CD4-positive, alpha-beta T cell (primary cell): ENCODE data around the gene BRINP3. TPM values are rescaled to one million over a fixed set of nuclear protein-coding genes. Genes with fewer than 3 reads are reported as not detected.

Source experiments
- ATAC-seq: fragments of 200-7000 bp; cut with Tn5 transposase; one replicate; pipeline ENCODE4 v1.10.0; 2022; ENCODE audit warnings: mild to moderate bottlenecking; ENCODE audit not compliant: poor library complexity
- CTCF ChIA-PET: fragments of 350-600 bp; sonication (Branson Sonifier 250); formaldehyde crosslinking; loops from one replicate; lab custom pipeline; 2021; ENCODE audit warnings: antibody characterized with exemption, inconsistent platforms; lab: Charles Lee
- POLR2A ChIA-PET: fragments of 350-600 bp; sonication (Branson Sonifier 250); formaldehyde crosslinking; loops from one replicate; lab custom pipeline; 2021; ENCODE audit warnings: antibody characterized with exemption, inconsistent platforms; lab: Charles Lee
- DNase-seq, 14 experiments: peaks; one replicate each; pipeline ENCODE4 v3.0.0-alpha.2; 2013 to 2020; ENCODE audit warnings: mixed read lengths in 2 of 14
- H3K27ac ChIP-seq, 2 donors: one replicate each; pipeline versions ENCODE4 v1.5.1 to v1.7.0; 2013; ENCODE audit warnings: low read length in 2 of 2, low read depth in 1 of 2, mild to moderate bottlenecking in 1 of 2
- H3K27me3 ChIP-seq, 2 experiments: 1 replicate in 1 of 2; 2 replicates in 1 of 2; pipeline versions ENCODE4 v1.6.1 to v1.7.0; 2013; ENCODE audit warnings: low read length in 2 of 2, control low read depth in 1 of 2, mild to moderate bottlenecking in 1 of 2, moderate library complexity in 1 of 2; ENCODE audit not compliant: insufficient read depth in 2 of 2, control insufficient read depth in 1 of 2
- H3K36me3 ChIP-seq: one replicate; pipeline ENCODE4 v1.6.1; 2013; ENCODE audit warnings: low read length, control low read depth; ENCODE audit not compliant: insufficient read depth
- H3K4me1 ChIP-seq: one replicate; pipeline ENCODE4 v1.6.1; 2013; ENCODE audit warnings: low read length, control low read depth; ENCODE audit not compliant: insufficient read depth
- H3K4me3 ChIP-seq: one replicate; pipeline ENCODE4 v1.5.1; 2013; ENCODE audit warnings: mild to moderate bottlenecking, low read length, moderate library complexity
- H3K9me3 ChIP-seq, 2 experiments: 1 replicate in 1 of 2; 2 replicates in 1 of 2; pipeline versions ENCODE4 v1.6.1 to v1.7.0; 2013; ENCODE audit warnings: low read length in 2 of 2, mild to moderate bottlenecking in 2 of 2, control low read depth in 1 of 2, moderate library complexity in 1 of 2; ENCODE audit not compliant: control insufficient read depth in 1 of 2, insufficient read depth in 1 of 2
- H3K27ac Mint-ChIP-seq: one replicate; pipeline ENCODE4 v1.8.0; 2020; ENCODE audit warnings: mixed read lengths
- H3K27me3 Mint-ChIP-seq: one replicate; pipeline ENCODE4 v1.8.0; 2021; ENCODE audit warnings: mixed read lengths
- H3K36me3 Mint-ChIP-seq: one replicate; pipeline ENCODE4 v1.8.0; 2021; ENCODE audit warnings: low read depth, mixed read lengths
- H3K4me1 Mint-ChIP-seq: one replicate; pipeline ENCODE4 v1.8.0; 2021; ENCODE audit warnings: low read depth, mixed read lengths
- H3K4me3 Mint-ChIP-seq: one replicate; pipeline ENCODE4 v1.8.0; 2020; ENCODE audit warnings: mild to moderate bottlenecking, mixed read lengths
- H3K9me3 Mint-ChIP-seq: one replicate; pipeline ENCODE4 v1.8.0; 2020; ENCODE audit warnings: mixed read lengths
- CTCF ChIP-seq: fragments of 200-600 bp; IDR thresholded peaks from one replicate; pipeline ENCODE4 v1.8.0; 2022; ENCODE audit warnings: antibody characterized with exemption, mild to moderate bottlenecking
- intact Hi-C, 2 experiments: fragments of 100-400 bp; cut with DNase I in 1 of 2; cut with micrococcal nuclease in 1 of 2; formaldehyde crosslinking; loops; one replicate each; pipeline versions ENCODE4 v1.15.1 to v1.9.0; 2023 to 2025; cut with DNase I, micrococcal nuclease
- total RNA-seq, 174 experiments: library from RNA in 2 of 174; stranded (reverse) in 2 of 174; gene quantifications; one replicate each; pipeline ENCODE4 v1.2.3 and lab custom pipeline; 2021 to 2026

BRINP3 gene
- total RNA-seq, 2 experiments from 2014 or later: not detected

GRCh38 chr1:190159146-190159545 is 318.5 kb downstream of the BRINP3 start:
- Mint-ChIP-seq H3K27me3 (no peaks in the 10 kb centered on the region), H3K4me3 (no peak overlapping the region)

GRCh38 chr1:190154744-190155143 is 322.9 kb downstream of the BRINP3 start:
- H3K27ac Mint-ChIP-seq: no peak overlapping the region

More at GRCh38 chr1:190159146-190159545, 318.5 kb downstream of the BRINP3 start:
- H3K27ac Mint-ChIP-seq: no peak overlapping the region
- Histone ChIP-seq H3K9me3 (no peaks in the 10 kb centered on the region), H3K36me3 (no peaks in the 10 kb centered on the region), H3K4me3 (no peak overlapping the region), H3K4me1 (no peaks in the 10 kb centered on the region), H3K27me3 (no peaks in the 10 kb centered on the region), H3K27ac (no peak overlapping the region)
- no peaks in the 10 kb centered on the region for H3K9me3 Mint-ChIP-seq
- no peak for TF ChIP-seq CTCF
- H3K36me3 Mint-ChIP-seq: no peaks in the 10 kb centered on the region
- no peak for ATAC-seq
- CTCF ChIA-PET: no interaction called here
- intact Hi-C loops: no loop called here
- POLR2A ChIA-PET: no interaction called here
- DNase-seq: no peak
- H3K4me1 Mint-ChIP-seq: no peaks in the 10 kb centered on the region

GRCh38 chr1:190147616-190148015 is 330.0 kb downstream of the BRINP3 start:
- Mint-ChIP-seq H3K9me3 (peaks cover 8% of the 10 kb centered on the region), H3K27ac (no peak overlapping the region), H3K36me3 (no peaks in the 10 kb centered on the region), H3K4me1 (no peaks in the 10 kb centered on the region), H3K4me3 (no peak overlapping the region), H3K27me3 (no peaks in the 10 kb centered on the region)
- CTCF ChIA-PET: no interaction called here
- ATAC-seq (no peak), DNase-seq (no peak)
- H3K4me1 ChIP-seq: no peaks in the 10 kb centered on the region
- intact Hi-C loops: no loop called here
- H3K4me3 ChIP-seq: no peak overlapping the region
- H3K27ac ChIP-seq: no peak overlapping the region
- no peak for TF ChIP-seq CTCF
- H3K9me3 ChIP-seq: peaks cover 0 to 5% of the 10 kb centered on the region in 2 experiments
- H3K27me3 ChIP-seq: no peaks in the 10 kb centered on the region
- POLR2A ChIA-PET: interaction anchor here (0.6 kb wide), 1 partner anchor 947 kb away, joined by 3 read pairs; no protein-coding TSS in a partner anchor
- no peaks in the 10 kb centered on the region for H3K36me3 ChIP-seq

More at GRCh38 chr1:190154744-190155143, 322.9 kb downstream of the BRINP3 start:
- POLR2A ChIA-PET: no interaction called here
- Mint-ChIP-seq H3K4me3 (no peak overlapping the region), H3K4me1 (no peaks in the 10 kb centered on the region), H3K27me3 (no peaks in the 10 kb centered on the region), H3K36me3 (no peaks in the 10 kb centered on the region), H3K9me3 (peaks cover under 1% of the 10 kb centered on the region)
- DNase-seq: no peak
- ATAC-seq: no peak
- H3K36me3 ChIP-seq: no peaks in the 10 kb centered on the region
- CTCF ChIA-PET: no interaction called here
- H3K4me3 ChIP-seq: no peak overlapping the region
- no peaks in the 10 kb centered on the region for H3K27me3 ChIP-seq
- no peaks in the 10 kb centered on the region for H3K9me3 ChIP-seq
- H3K27ac ChIP-seq: no peak overlapping the region
- intact Hi-C loops: no loop called here
- no peak for TF ChIP-seq CTCF
- H3K4me1 ChIP-seq: no peaks in the 10 kb centered on the region
